ENCODE measurements around the gene SH3GL1. TPM values are rescaled to one million over a fixed set of nuclear protein-coding genes. Genes with fewer than 3 reads are reported as not detected.

The SH3GL1 gene
- total RNA-seq, 1 donor from 2014 or later, result 67.8 TPM

- intact Hi-C loops (cut with micrococcal nuclease), result loop anchor here (1.0 to 5.0 kb wide), 12 partner anchors 56 to 1971 kb away; partner anchors contain the start of genes ALKBH7, ANKRD24, EEF2 and FEM1A
These were observed 1.4 kb upstream of the SH3GL1 start for GRCh38 chr19:4401769-4402170.

GRCh38 chr19:4399812-4400134 is 574 bp downstream of the SH3GL1 start:
- intact Hi-C loops (cut with micrococcal nuclease), result loop anchor here (1.0 to 5.0 kb wide), 12 partner anchors 19 to 1973 kb away; partner anchors contain the start of genes ALKBH7, ANKRD24, EEF2 and FZR1

- intact Hi-C loops (cut with micrococcal nuclease), result no loop called here
These were observed 3.2 kb downstream of the SH3GL1 start for GRCh38 chr19:4396949-4397783.

GRCh38 chr19:4393947-4394590 is 6.3 kb downstream of the SH3GL1 start:
- intact Hi-C loops (cut with micrococcal nuclease), result no loop called here

GRCh38 chr19:4391701-4392483 is 8.5 kb downstream of the SH3GL1 start:
- intact Hi-C loops (cut with micrococcal nuclease), result no loop called here

- intact Hi-C loops (cut with micrococcal nuclease), result no loop called here
These were observed 9.0 kb downstream of the SH3GL1 start for GRCh38 chr19:4391306-4391693.

- intact Hi-C loops (cut with micrococcal nuclease), result no loop called here
These were observed 9.6 kb downstream of the SH3GL1 start for GRCh38 chr19:4390567-4391305.

- intact Hi-C loops (cut with micrococcal nuclease), result no loop called here
These were observed 10.3 kb downstream of the SH3GL1 start for GRCh38 chr19:4390017-4390566.

- intact Hi-C loops (cut with micrococcal nuclease), result no loop called here
These were observed 10.8 kb downstream of the SH3GL1 start for GRCh38 chr19:4389511-4390016.

GRCh38 chr19:4389064-4389375 is 11.3 kb downstream of the SH3GL1 start:
- intact Hi-C loops (cut with micrococcal nuclease), result no loop called here

- intact Hi-C loops (cut with micrococcal nuclease), result no loop called here
These were observed 11.8 kb downstream of the SH3GL1 start for GRCh38 chr19:4388337-4389063.

- intact Hi-C loops (cut with micrococcal nuclease), result no loop called here
These were observed 14.1 kb downstream of the SH3GL1 start for GRCh38 chr19:4386041-4386782.

- intact Hi-C loops (cut with micrococcal nuclease), result no loop called here
These were observed 14.9 kb downstream of the SH3GL1 start for GRCh38 chr19:4385291-4386040.

GRCh38 chr19:4380254-4380727 is 20.1 kb downstream of the SH3GL1 start:
- intact Hi-C loops (cut with micrococcal nuclease), result loop anchor here (1.0 kb wide), 2 partner anchors 11 to 20 kb away; partner anchors contain the start of gene SH3GL1

- intact Hi-C loops (cut with micrococcal nuclease), result loop anchor here (1.0 kb wide), 2 partner anchors 10 to 21 kb away; partner anchors contain the start of gene SH3GL1
These were observed 20.7 kb downstream of the SH3GL1 start for GRCh38 chr19:4379383-4380253.

GRCh38 chr19:4378886-4379285 is 21.5 kb downstream of the SH3GL1 start:
- intact Hi-C loops (cut with micrococcal nuclease), result no loop called here

- intact Hi-C loops (cut with micrococcal nuclease), result no loop called here
These were observed 23.2 kb downstream of the SH3GL1 start for GRCh38 chr19:4376991-4377781.

Data from T-helper 1 cell treated with Interleukin-12 subunit alpha and Interleukin-12 subunit beta and Interleukin-4 antibody, amounts not matched to agents 30 ng/mL and 1 ng/mL, for 36 hours (primary cell).